ENCODE measurements around the gene ATP5MG. TPM values are rescaled to one million over a fixed set of nuclear protein-coding genes. Genes with fewer than 3 reads are reported as not detected.

The ATP5MG gene
- polyA plus RNA-seq, 1 experiment = 170 TPM

GRCh38 chr11:118434123-118434552, 32.7 kb downstream of the ATP5MG start:
- peak overlapping the region; percentile 63 for H3K4me3 ChIP-seq (ENCODE audit: low read depth, low read length)
- DNase-seq (ENCODE audit: low read depth) = no peak
- H3K27me3 ChIP-seq (ENCODE audit: control insufficient read depth, insufficient read depth, low read length) = no peaks in the 10 kb centered on the region
- POLR2A ChIA-PET = no interaction called here
- TF ChIP-seq, protein P1, sequence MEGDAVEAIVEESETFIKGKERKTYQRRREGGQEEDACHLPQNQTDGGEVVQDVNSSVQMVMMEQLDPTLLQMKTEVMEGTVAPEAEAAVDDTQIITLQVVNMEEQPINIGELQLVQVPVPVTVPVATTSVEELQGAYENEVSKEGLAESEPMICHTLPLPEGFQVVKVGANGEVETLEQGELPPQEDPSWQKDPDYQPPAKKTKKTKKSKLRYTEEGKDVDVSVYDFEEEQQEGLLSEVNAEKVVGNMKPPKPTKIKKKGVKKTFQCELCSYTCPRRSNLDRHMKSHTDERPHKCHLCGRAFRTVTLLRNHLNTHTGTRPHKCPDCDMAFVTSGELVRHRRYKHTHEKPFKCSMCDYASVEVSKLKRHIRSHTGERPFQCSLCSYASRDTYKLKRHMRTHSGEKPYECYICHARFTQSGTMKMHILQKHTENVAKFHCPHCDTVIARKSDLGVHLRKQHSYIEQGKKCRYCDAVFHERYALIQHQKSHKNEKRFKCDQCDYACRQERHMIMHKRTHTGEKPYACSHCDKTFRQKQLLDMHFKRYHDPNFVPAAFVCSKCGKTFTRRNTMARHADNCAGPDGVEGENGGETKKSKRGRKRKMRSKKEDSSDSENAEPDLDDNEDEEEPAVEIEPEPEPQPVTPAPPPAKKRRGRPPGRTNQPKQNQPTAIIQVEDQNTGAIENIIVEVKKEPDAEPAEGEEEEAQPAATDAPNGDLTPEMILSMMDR (IDR thresholded peaks at IDR 0.05; ENCODE audit: insufficient read depth, low read depth, low read length) = no peak
- H3K36me3 ChIP-seq (ENCODE audit: control insufficient read depth, insufficient read depth, low read length) = no peaks in the 10 kb centered on the region
- CTCF ChIA-PET = interaction anchor here (1.5 kb wide), 1 partner anchor 8 kb away, joined by 5 read pairs; no protein-coding TSS in a partner anchor

DNA sequence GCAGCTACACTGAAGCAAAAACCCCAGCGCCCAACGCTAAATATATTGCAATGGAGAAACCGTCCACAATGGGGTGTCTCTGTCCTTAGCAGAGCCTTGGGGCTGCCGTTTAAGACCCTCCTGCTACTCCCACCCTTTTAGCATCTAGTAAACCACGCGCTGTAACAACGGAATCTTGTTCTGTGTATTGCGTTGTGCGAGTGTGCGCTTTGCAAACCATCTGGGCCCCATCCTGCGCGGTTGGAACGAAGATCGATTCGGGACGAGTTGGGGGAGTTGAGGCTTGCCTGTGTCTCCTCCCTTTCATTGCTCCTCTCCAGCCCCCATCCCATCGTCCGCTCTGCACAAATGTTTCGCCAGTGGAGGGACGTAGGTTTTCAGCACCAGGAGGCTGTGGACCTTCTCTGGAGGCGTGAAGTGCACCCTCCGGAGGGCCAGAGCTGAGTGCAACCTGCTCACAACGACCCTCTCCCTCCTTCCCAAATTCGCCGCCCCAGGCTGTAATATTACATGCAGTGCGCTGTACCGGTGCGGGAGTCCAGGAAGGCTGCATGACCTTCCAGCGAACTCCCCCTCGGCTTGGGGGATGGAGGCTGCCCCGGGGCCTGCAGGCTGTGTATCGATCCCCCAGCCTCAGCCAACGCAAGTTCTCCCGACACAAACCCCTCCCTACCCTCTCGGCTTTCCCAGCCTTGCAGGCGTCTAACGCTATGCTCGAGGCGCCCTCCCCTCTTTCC, 33.3 kb downstream of the ATP5MG start:
- no peaks in the 10 kb centered on the region for H3K36me3 ChIP-seq (ENCODE audit: control insufficient read depth, insufficient read depth, low read length)
- no peaks in the 10 kb centered on the region for H3K27me3 ChIP-seq (ENCODE audit: control insufficient read depth, insufficient read depth, low read length)
- POLR2A ChIA-PET = interaction anchor here (0.7 kb wide), 1 partner anchor 488 kb away, joined by 11 read pairs; no protein-coding TSS in a partner anchor
- peak overlapping the region; percentile 63 for H3K4me3 ChIP-seq (ENCODE audit: low read depth, low read length)
- DNase-seq (ENCODE audit: low read depth) = no peak
- TF ChIP-seq, protein P1 (IDR thresholded peaks at IDR 0.05; ENCODE audit: insufficient read depth, low read depth, low read length) = peak; percentile 12; the same call in 1 of the 2 replicates
- CTCF ChIA-PET = interaction anchor here (0.6 to 1.5 kb wide), 5 partner anchors 9 to 54 kb away, joined by 3 to 5 read pairs (median 3); no protein-coding TSS in a partner anchor

- POLR2A ChIA-PET = interaction anchor here (0.6 to 0.7 kb wide), 2 partner anchors 75 to 487 kb away, joined by 3 to 11 read pairs; no protein-coding TSS in a partner anchor
- peak overlapping the region; percentile 63 for H3K4me3 ChIP-seq (ENCODE audit: low read depth, low read length)
- no peak for DNase-seq (ENCODE audit: low read depth)
Measured at GRCh38 chr11:118435290-118435892, 34.0 kb downstream of the ATP5MG start.

GRCh38 chr11:118435893-118436624, 34.7 kb downstream of the ATP5MG start, which contains the start of gene KMT2A:
Gene KMT2A (plus strand): TSS chr11:118436492. CDS start chr11:118436513, 21 bp downstream.
- TF ChIP-seq, protein P1 (IDR thresholded peaks at IDR 0.05; ENCODE audit: insufficient read depth, low read depth, low read length) = no peak
- Histone ChIP-seq H3K4me3 (ENCODE audit: low read depth, low read length) (peak within 1 kb of the TSS; percentile 93), H3K36me3 (ENCODE audit: control insufficient read depth, insufficient read depth, low read length) (no peaks in the 10 kb centered on the region), H3K27me3 (ENCODE audit: control insufficient read depth, insufficient read depth, low read length) (no peaks in the 10 kb centered on the region)
- POLR2A ChIA-PET = interaction anchor here (0.6 kb wide), 1 partner anchor 75 kb away, joined by 3 read pairs; no protein-coding TSS in a partner anchor
- DNase-seq (ENCODE audit: low read depth) = peak; percentile 62
- CTCF ChIA-PET = interaction anchor here (1.0 to 1.5 kb wide), 4 partner anchors 8 to 52 kb away, joined by 3 to 5 read pairs (median 4); no protein-coding TSS in a partner anchor

More at GRCh38 chr11:118435290-118435892, 34.0 kb downstream of the ATP5MG start:
- CTCF ChIA-PET = interaction anchor here (0.6 to 1.5 kb wide), 5 partner anchors 9 to 53 kb away, joined by 3 to 5 read pairs (median 3); no protein-coding TSS in a partner anchor
- TF ChIP-seq, protein P1 (IDR thresholded peaks at IDR 0.05; ENCODE audit: insufficient read depth, low read depth, low read length) = no peak
- no peaks in the 10 kb centered on the region for H3K27me3 ChIP-seq (ENCODE audit: control insufficient read depth, insufficient read depth, low read length)
- no peaks in the 10 kb centered on the region for H3K36me3 ChIP-seq (ENCODE audit: control insufficient read depth, insufficient read depth, low read length)
